ENCODE data around the gene PIK3CD. TPM values are rescaled to one million over a fixed set of nuclear protein-coding genes. Genes with fewer than 3 reads are reported as not detected.
A peak's percentile ranks its signal among the peaks of the same experiment; 100 is the strongest.

PIK3CD gene
- total and polyA plus RNA-seq, 4 donors, result 1.8 to 11.3 (median 3.4) TPM

- Histone ChIP-seq H3K4me1 (ENCODE audit: control insufficient read depth in 4 of 4, insufficient read depth in 4 of 4, low read length in 3 of 4) (no peaks in the 10 kb centered on the region), H3K9ac (ENCODE audit: low read depth in 1 of 2, low read length in 2 of 2) (no peak overlapping the region), H3K27ac (ENCODE audit: low read depth in 1 of 2, low read length in 2 of 2) (no peak overlapping the region), H3K4me3 (ENCODE audit: low read depth in 1 of 3, low read length in 3 of 3) (no peak overlapping the region), H3K36me3 (ENCODE audit: control insufficient read depth in 4 of 4, insufficient read depth in 3 of 4, low read depth in 1 of 4, low read length in 3 of 4) (peaks cover 0 to 4% (median under 1%) of the 10 kb centered on the region in 4 donors), H3K27me3 (ENCODE audit: control insufficient read depth in 4 of 4, insufficient read depth in 4 of 4, low read length in 3 of 4) (no peaks in the 10 kb centered on the region), H3K9me3 (ENCODE audit: control insufficient read depth in 4 of 4, low read length in 3 of 4) (no peaks in the 10 kb centered on the region)
- WGBS, result 45% methylated on average over 16 of the region's 16 CpGs
- no peak for TF ChIP-seq TAF1 (conservative IDR thresholded peaks at IDR 0.05)
- peak; percentile 50 for TF ChIP-seq CTCF (IDR thresholded peaks at IDR 0.05; ENCODE audit: low read depth, low read length, missing input control)
- DNase-seq (ENCODE audit: low spot score), result no peak
Observed at GRCh38 chr1:9615316-9616063, 36.0 kb upstream of the PIK3CD start.

GRCh38 chr1:9618909-9619679 is 32.4 kb upstream of the PIK3CD start:
- Histone ChIP-seq H3K4me1 (ENCODE audit: control insufficient read depth in 4 of 4, insufficient read depth in 4 of 4, low read length in 3 of 4) (peaks cover 0 to 1% (median 0%) of the 10 kb centered on the region in 4 donors), H3K27ac (ENCODE audit: low read depth in 1 of 2, low read length in 2 of 2) (no peak overlapping the region), H3K27me3 (ENCODE audit: control insufficient read depth in 4 of 4, insufficient read depth in 4 of 4, low read length in 3 of 4) (no peaks in the 10 kb centered on the region), H3K36me3 (ENCODE audit: control insufficient read depth in 4 of 4, insufficient read depth in 3 of 4, low read depth in 1 of 4, low read length in 3 of 4) (no peaks in the 10 kb centered on the region), H3K9me3 (ENCODE audit: control insufficient read depth in 4 of 4, low read length in 3 of 4) (no peaks in the 10 kb centered on the region), H3K4me3 (ENCODE audit: low read depth in 1 of 3, low read length in 3 of 3) (no peak overlapping the region), H3K9ac (ENCODE audit: low read depth in 1 of 2, low read length in 2 of 2) (no peak overlapping the region)
- no peak for TF ChIP-seq FOXA1 (IDR thresholded peaks at IDR 0.05)
- no peak for TF ChIP-seq NR2F2 (IDR thresholded peaks at IDR 0.05)
- no peak for TF ChIP-seq SP1 (IDR thresholded peaks at IDR 0.05)
- no peak for TF ChIP-seq EGR1 (IDR thresholded peaks at IDR 0.05; ENCODE audit: low read depth in 2 of 2)
- TF ChIP-seq YY1 (IDR thresholded peaks at IDR 0.05), result no peak
- TF ChIP-seq HNF4A (conservative IDR thresholded peaks at IDR 0.05), result no peak
- no peak for TF ChIP-seq HNF4G (IDR thresholded peaks at IDR 0.05)
- no peak for TF ChIP-seq JUND (IDR thresholded peaks at IDR 0.05)
- TF ChIP-seq MAX (IDR thresholded peaks at IDR 0.05), result no peak
- TF ChIP-seq, protein P1, sequence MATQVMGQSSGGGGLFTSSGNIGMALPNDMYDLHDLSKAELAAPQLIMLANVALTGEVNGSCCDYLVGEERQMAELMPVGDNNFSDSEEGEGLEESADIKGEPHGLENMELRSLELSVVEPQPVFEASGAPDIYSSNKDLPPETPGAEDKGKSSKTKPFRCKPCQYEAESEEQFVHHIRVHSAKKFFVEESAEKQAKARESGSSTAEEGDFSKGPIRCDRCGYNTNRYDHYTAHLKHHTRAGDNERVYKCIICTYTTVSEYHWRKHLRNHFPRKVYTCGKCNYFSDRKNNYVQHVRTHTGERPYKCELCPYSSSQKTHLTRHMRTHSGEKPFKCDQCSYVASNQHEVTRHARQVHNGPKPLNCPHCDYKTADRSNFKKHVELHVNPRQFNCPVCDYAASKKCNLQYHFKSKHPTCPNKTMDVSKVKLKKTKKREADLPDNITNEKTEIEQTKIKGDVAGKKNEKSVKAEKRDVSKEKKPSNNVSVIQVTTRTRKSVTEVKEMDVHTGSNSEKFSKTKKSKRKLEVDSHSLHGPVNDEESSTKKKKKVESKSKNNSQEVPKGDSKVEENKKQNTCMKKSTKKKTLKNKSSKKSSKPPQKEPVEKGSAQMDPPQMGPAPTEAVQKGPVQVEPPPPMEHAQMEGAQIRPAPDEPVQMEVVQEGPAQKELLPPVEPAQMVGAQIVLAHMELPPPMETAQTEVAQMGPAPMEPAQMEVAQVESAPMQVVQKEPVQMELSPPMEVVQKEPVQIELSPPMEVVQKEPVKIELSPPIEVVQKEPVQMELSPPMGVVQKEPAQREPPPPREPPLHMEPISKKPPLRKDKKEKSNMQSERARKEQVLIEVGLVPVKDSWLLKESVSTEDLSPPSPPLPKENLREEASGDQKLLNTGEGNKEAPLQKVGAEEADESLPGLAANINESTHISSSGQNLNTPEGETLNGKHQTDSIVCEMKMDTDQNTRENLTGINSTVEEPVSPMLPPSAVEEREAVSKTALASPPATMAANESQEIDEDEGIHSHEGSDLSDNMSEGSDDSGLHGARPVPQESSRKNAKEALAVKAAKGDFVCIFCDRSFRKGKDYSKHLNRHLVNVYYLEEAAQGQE (IDR thresholded peaks at IDR 0.05), result no peak
- TF ChIP-seq GABPA (IDR thresholded peaks at IDR 0.05 in 1 of 2, conservative IDR thresholded peaks at IDR 0.05 in 1 of 2), result no peak
- no peak for TF ChIP-seq ZBTB33 (IDR thresholded peaks at IDR 0.05)
- 78% methylated on average over 18 of the region's 18 CpGs for WGBS
- no peak for DNase-seq (ENCODE audit: low spot score)

Measured in liver (tissue), 9 donors.